ENCODE results near the gene LY6G5B.

The LY6G5B gene

DNA sequence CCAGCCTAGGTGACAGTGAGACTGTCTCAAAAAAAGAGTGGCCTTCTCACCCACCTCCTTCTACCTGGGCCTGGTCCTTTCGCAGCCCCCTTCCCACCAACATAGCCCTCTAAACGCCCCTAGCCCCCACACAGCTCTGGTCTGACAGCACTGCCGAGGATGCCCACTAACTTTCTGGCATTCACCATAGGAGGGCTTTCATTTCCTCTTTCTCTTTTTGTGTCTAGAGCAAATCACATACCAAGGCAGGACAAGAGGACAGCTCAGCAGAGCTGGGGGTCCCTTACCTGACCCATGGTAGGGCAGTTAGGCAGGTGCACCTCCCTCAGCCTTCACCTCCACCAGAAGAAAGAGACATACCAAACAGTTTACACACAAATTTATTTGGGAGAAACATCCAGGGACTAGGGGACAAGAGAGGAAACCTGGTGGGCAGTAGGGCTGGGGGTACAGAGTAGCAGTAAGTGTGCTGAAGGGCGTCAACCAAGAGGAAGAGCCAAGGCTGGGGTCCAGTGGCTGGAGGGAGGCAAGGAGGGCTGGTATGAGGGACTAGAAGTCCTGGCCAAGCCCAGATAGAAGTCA is 6.6 kb downstream of the LY6G5B start:
- DNase-seq (ENCODE audit: low read depth), result no peak
- TF ChIP-seq, protein P1, sequence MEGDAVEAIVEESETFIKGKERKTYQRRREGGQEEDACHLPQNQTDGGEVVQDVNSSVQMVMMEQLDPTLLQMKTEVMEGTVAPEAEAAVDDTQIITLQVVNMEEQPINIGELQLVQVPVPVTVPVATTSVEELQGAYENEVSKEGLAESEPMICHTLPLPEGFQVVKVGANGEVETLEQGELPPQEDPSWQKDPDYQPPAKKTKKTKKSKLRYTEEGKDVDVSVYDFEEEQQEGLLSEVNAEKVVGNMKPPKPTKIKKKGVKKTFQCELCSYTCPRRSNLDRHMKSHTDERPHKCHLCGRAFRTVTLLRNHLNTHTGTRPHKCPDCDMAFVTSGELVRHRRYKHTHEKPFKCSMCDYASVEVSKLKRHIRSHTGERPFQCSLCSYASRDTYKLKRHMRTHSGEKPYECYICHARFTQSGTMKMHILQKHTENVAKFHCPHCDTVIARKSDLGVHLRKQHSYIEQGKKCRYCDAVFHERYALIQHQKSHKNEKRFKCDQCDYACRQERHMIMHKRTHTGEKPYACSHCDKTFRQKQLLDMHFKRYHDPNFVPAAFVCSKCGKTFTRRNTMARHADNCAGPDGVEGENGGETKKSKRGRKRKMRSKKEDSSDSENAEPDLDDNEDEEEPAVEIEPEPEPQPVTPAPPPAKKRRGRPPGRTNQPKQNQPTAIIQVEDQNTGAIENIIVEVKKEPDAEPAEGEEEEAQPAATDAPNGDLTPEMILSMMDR (conservative IDR thresholded peaks at IDR 0.05; ENCODE audit: low read length), result no peak
- no peak overlapping the region for H3K4me3 ChIP-seq (ENCODE audit: low read length)

DNA sequence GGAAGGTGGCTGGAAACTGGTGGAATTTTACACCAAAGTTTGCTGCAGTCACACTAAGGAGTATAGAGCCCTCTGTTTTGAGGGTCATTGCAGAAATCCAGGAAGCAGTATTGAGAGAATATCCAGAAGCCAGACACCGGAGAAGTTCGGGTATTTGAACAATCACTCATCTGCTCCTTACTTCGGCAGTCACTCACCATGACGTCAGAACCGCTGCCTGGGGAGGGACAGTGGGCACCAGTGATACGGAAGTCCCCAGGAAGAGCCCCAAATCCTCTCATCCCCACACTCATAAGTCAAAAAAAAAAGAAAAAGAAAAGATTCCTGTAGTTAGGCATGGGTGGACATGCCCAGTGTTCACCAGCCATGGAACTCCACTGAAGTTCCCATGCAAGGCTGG is 7.1 kb downstream of the LY6G5B start:
- TF ChIP-seq, protein P1 (conservative IDR thresholded peaks at IDR 0.05; ENCODE audit: low read length), result no peak
- DNase-seq (ENCODE audit: low read depth), result no peak
- no peak overlapping the region for H3K4me3 ChIP-seq (ENCODE audit: low read length)

DNA sequence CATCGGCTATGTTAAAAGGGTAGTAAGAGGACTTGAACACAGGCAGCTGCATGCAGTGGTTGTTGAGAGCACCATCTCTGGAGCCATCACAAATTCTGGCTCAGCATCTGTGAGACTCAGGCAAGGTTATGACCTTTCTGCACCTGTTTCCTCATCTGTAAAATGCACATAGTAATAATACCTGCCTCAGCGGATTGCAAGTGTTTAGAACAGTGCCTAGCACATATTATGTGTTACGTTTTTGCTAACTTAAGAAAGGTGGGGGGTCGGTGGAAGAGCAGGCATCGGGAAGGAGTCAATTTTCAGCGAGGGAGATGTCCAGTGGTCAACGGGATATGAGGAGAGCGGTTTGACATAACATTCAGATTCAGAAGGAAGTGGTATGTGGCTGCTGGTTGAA is 8.2 kb downstream of the LY6G5B start:
- DNase-seq (ENCODE audit: low read depth), result no peak
- TF ChIP-seq, protein P1 (conservative IDR thresholded peaks at IDR 0.05; ENCODE audit: low read length), result no peak
- no peak overlapping the region for H3K4me3 ChIP-seq (ENCODE audit: low read length)

DNA sequence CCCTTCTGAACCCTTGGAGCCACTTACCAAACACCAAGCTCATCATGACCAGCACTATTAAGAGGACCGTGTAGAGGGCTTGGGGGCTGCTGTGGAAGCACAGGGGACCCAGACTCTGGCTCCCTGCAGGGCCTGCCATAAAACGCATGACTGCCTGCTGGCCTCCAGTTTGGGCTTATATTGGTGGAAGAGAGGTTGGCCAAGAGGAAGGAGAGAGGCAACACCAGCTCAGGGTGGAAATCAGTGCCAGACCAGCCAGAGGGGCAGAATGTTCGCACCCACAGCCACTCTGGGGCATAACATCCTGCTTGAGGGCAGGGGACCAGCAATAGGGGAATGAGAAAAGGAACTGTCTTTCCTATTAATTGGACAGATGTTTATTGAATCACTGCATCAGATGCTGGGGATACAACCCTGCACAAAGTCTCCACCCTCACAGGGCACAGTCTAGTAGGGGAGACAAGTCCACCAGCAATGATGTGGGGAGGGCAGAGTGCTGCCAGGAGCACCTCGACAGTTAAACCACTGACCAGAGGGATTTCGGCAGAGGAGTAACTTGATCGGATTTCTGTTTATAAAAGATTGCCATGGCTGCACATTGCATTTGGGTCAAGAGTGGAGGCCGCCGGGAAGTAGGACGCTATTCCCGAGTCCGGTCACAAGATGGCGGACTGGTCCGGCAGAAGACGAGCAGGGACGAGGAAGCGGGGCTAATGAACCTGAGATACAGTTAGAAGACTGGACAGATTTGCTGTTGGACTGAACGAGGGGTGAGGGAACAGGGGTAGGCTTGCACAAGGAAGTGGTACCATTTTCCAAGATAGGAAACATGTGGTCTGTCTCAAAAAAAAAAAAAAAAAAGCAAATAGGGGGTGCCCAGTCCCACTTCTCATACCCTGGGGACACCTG is 10.7 kb downstream of the LY6G5B start, which contains the start of gene LY6G5C:
Gene LY6G5C (minus strand): TSS at position 842 of the 909 bp plus-strand sequence. CDS start 694 bp downstream, at position 148.
- DNase-seq (ENCODE audit: low read depth), result peak; percentile 89
- TF ChIP-seq, protein P1 (conservative IDR thresholded peaks at IDR 0.05; ENCODE audit: low read length), result peak; percentile 81
- H3K4me3 ChIP-seq (ENCODE audit: low read length), result peak within 1 kb of the TSS; percentile 61

DNA sequence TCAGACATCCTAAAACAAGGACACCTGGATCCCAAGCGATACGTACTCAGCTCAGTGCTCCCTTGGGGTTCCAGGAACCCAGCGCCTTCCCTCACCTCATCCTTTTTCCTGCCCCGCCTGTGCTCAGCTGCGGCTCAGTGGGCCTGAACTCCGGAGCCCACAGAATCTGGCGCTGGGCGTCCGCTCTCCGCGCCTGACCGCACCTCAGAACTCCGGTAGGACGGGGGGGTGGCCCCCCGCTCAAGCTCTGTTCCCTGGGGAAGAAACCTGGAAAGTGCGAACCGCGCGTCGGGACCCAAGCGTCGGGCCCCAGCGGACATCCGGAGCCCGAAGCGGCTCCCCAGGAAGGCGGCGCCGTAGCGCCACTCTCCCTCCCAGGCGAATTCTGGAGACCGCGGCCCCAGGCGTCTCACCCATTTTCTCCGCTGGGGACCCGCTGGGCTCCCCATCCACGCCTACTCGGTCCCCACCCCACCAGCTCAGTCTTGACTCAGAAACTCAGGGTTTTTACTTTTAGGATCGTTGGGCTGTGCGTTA is 11.4 kb downstream of the LY6G5B start:
- peak; percentile 34 for DNase-seq (ENCODE audit: low read depth)
- H3K4me3 ChIP-seq (ENCODE audit: low read length), result peak overlapping the region; percentile 61
- TF ChIP-seq, protein P1 (conservative IDR thresholded peaks at IDR 0.05; ENCODE audit: low read length), result peak; percentile 30

DNA sequence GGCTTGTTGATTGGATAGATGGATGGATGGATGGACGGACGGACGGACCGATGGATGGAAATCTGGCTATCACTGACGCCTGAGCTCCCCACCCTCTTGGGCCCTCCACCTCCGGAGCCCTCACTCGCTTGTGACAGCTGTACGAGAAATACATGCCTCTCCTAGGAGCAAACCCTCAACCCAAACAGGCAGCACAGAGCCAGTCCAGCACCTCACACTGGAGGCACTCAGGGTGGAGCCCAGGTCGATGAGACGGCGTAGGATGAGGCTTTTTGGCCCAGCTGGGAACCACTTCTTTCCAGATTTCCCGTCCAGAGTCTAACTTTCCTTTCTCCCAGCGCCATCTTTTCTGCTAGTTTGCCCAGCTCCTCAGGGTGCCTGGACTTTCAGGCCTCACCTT is 13.8 kb downstream of the LY6G5B start:
- no peak for DNase-seq (ENCODE audit: low read depth)
- no peak overlapping the region for H3K4me3 ChIP-seq (ENCODE audit: low read length)
- TF ChIP-seq, protein P1 (conservative IDR thresholded peaks at IDR 0.05; ENCODE audit: low read length), result no peak

Measured in AG10803 (cell line).